Breast epithelium (tissue), 3 donors: ENCODE results near the gene CCNYL1.

Experiments used
- POLR2A ChIP-seq: fragments of 450-650 bp; IDR thresholded peaks from one replicate; pipeline ENCODE4 v1.6.1; 2016; ENCODE audit warnings: antibody characterized with exemption, mild to moderate bottlenecking, moderate library complexity
- TF ChIP-seq, protein P1 (sequence below), 3 donors: fragments of 450-650 bp; IDR thresholded peaks; one replicate each; pipeline ENCODE4 v1.5.1; 2016 to 2017; ENCODE audit warnings: antibody characterized with exemption in 3 of 3, mild to moderate bottlenecking in 3 of 3, moderate library complexity in 3 of 3

DNA sequence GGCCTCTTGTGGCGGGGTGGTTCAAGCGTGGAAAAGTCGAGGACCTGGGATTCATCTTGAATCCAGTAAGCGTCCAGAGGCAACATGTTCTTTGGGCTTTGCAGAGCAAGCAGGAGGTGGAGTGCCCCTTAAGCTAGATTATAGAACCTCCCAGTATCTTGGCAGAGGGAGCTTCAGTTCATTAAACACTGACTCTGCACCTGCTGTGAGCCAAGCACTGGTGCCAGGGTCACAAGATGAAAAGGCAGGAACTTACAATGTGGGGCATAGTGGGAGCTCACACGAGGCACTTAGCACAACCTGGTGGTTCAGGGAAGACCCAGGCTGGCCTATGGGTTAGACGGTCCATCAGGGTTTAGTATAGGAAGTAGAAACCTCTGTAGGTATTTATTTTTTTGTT is 65.7 kb downstream of the CCNYL1 start:
- TF ChIP-seq, protein P1, sequence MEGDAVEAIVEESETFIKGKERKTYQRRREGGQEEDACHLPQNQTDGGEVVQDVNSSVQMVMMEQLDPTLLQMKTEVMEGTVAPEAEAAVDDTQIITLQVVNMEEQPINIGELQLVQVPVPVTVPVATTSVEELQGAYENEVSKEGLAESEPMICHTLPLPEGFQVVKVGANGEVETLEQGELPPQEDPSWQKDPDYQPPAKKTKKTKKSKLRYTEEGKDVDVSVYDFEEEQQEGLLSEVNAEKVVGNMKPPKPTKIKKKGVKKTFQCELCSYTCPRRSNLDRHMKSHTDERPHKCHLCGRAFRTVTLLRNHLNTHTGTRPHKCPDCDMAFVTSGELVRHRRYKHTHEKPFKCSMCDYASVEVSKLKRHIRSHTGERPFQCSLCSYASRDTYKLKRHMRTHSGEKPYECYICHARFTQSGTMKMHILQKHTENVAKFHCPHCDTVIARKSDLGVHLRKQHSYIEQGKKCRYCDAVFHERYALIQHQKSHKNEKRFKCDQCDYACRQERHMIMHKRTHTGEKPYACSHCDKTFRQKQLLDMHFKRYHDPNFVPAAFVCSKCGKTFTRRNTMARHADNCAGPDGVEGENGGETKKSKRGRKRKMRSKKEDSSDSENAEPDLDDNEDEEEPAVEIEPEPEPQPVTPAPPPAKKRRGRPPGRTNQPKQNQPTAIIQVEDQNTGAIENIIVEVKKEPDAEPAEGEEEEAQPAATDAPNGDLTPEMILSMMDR (IDR thresholded peaks at IDR 0.05) = no peak
- TF ChIP-seq POLR2A = no peak
